Activated CD8-positive, alpha-beta T cell treated with anti-CD3 and anti-CD28 coated beads for 36 hours (primary cell): ENCODE results near the gene RAB33B. TPM values are rescaled to one million over a fixed set of nuclear protein-coding genes. Genes with fewer than 3 reads are reported as not detected.

Source experiments
- ATAC-seq: fragments of 200-7000 bp; cut with Tn5 transposase; one replicate; pipeline ENCODE4 v1.10.0; 2021; ENCODE audit warnings: mild to moderate bottlenecking, moderate library complexity
- CTCF ChIA-PET: fragments of 350-600 bp; sonication (Branson Sonifier 250); formaldehyde crosslinking; loops from one replicate; lab custom pipeline; 2021; ENCODE audit warnings: antibody characterized with exemption; lab: Charles Lee
- POLR2A ChIA-PET: fragments of 350-600 bp; sonication (Branson Sonifier 250); formaldehyde crosslinking; loops from one replicate; lab custom pipeline; 2021; ENCODE audit warnings: antibody characterized with exemption; lab: Charles Lee
- DNase-seq: peaks from one replicate; pipeline ENCODE4 v3.0.0-alpha.2; 2020
- H3K27ac Mint-ChIP-seq: one replicate; pipeline ENCODE4 v1.8.0; 2021; ENCODE audit warnings: mild to moderate bottlenecking, mixed read lengths
- H3K27me3 Mint-ChIP-seq: one replicate; pipeline ENCODE4 v1.8.0; 2021; ENCODE audit warnings: mixed read lengths
- H3K36me3 Mint-ChIP-seq: one replicate; pipeline ENCODE4 v1.8.0; 2021; ENCODE audit warnings: low read depth, mixed read lengths
- H3K4me1 Mint-ChIP-seq: one replicate; pipeline ENCODE4 v1.8.0; 2021; ENCODE audit warnings: low read depth, mixed read lengths
- H3K4me3 Mint-ChIP-seq: one replicate; pipeline ENCODE4 v1.8.0; 2021; ENCODE audit warnings: mild to moderate bottlenecking, moderate library complexity, mixed read lengths
- H3K9me3 Mint-ChIP-seq: one replicate; pipeline ENCODE4 v1.8.0; 2021; ENCODE audit warnings: mixed read lengths
- intact Hi-C: fragments of 100-400 bp; cut with micrococcal nuclease; formaldehyde crosslinking; loops from one replicate; pipeline ENCODE4 v1.10.0; 2022
- total RNA-seq, 2 experiments: library from RNA; stranded (reverse); gene quantifications; one replicate each; pipeline ENCODE4 v1.2.3, GENCODE V29; 2021
- TF ChIP-seq, protein P1 (sequence below): fragments of 200-600 bp; IDR thresholded peaks from one replicate; pipeline ENCODE4 v1.8.0; 2022; ENCODE audit warnings: antibody characterized with exemption, mild to moderate bottlenecking

RAB33B gene
- total RNA-seq, 2 experiments from 2014 or later = 6.1 to 6.2 TPM

DNA sequence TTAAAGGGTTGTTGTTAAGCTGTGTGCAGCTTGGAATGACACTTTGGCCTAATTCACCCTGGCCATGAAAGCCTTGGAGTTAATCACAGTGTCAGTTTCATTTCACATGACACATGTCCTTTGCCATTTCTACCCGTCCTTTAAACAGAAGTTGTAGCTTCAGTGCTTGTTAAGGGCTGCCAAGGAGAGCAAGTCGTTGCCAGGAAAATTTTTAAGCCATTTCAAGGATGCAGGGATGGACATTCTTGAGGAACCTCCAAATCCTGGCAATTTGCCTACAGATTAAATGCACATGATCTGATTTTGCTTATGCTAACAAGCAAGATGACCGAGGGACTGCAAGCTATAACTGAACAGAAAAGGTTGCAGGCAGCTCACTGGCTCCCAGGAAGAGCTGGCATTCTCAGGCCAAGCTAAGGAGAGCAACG, 61.6 kb downstream of the RAB33B start:
- peaks cover 49% of the 10 kb centered on the region for H3K36me3 Mint-ChIP-seq

DNA sequence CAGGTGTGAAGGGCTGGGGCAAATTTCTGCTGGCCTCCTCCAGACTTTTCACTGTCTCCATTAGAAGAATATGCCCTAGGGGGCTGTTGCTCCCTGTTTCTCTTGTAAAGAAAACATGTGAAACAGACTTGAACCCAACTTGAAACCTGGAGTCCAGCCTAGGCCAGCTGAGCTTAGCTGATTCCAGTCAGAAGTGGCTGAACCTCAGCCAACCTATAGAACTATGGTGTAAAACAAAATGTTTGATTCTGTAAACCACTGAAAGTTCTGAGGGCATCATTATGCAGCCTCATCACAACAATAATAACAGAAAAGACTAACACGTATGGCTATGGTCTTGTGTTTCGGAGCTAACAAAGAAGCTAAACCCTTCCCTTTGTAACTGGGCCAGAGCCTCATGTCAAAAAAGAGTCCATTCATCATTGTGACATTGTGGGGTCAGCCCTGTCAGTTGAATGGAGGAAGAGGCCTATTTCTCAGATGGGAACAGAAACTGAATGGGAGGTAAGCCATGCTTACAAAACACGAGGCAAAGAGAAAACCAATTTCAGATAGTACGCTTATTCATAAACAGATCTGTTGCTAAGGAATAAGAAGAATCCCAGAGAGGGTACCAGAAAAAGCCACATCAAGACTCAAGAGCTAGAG, 68.0 kb downstream of the RAB33B start:
- intact Hi-C loops = no loop called here
- no peak for DNase-seq
- ChIA-PET POLR2A (interaction anchor here (1.3 kb wide), 1 partner anchor 35 kb away, joined by 3 read pairs; no protein-coding TSS in a partner anchor), CTCF (interaction anchor here (3.8 kb wide), 1 partner anchor 9 kb away, joined by 12 read pairs; no protein-coding TSS in a partner anchor)
- Mint-ChIP-seq H3K4me3 (no peak overlapping the region), H3K9me3 (no peaks in the 10 kb centered on the region), H3K27ac (no peak overlapping the region), H3K27me3 (no peaks in the 10 kb centered on the region), H3K4me1 (peaks cover 9% of the 10 kb centered on the region), H3K36me3 (peaks cover 56% of the 10 kb centered on the region)
- TF ChIP-seq, protein P1, sequence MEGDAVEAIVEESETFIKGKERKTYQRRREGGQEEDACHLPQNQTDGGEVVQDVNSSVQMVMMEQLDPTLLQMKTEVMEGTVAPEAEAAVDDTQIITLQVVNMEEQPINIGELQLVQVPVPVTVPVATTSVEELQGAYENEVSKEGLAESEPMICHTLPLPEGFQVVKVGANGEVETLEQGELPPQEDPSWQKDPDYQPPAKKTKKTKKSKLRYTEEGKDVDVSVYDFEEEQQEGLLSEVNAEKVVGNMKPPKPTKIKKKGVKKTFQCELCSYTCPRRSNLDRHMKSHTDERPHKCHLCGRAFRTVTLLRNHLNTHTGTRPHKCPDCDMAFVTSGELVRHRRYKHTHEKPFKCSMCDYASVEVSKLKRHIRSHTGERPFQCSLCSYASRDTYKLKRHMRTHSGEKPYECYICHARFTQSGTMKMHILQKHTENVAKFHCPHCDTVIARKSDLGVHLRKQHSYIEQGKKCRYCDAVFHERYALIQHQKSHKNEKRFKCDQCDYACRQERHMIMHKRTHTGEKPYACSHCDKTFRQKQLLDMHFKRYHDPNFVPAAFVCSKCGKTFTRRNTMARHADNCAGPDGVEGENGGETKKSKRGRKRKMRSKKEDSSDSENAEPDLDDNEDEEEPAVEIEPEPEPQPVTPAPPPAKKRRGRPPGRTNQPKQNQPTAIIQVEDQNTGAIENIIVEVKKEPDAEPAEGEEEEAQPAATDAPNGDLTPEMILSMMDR = no peak
- ATAC-seq = no peak

More for the DNA sequence above, 61.6 kb downstream of the RAB33B start:
- no peaks in the 10 kb centered on the region for H3K4me1 Mint-ChIP-seq
- POLR2A ChIA-PET = no interaction called here
- CTCF ChIA-PET = interaction anchor here (0.9 kb wide), 1 partner anchor 136 kb away, joined by 3 read pairs; no protein-coding TSS in a partner anchor
- no peaks in the 10 kb centered on the region for H3K27me3 Mint-ChIP-seq
- DNase-seq (no peak), ATAC-seq (no peak)
- no peak overlapping the region for H3K4me3 Mint-ChIP-seq
- TF ChIP-seq, protein P1 = no peak
- no peaks in the 10 kb centered on the region for H3K9me3 Mint-ChIP-seq
- intact Hi-C loops = no loop called here
- H3K27ac Mint-ChIP-seq = no peak overlapping the region

DNA sequence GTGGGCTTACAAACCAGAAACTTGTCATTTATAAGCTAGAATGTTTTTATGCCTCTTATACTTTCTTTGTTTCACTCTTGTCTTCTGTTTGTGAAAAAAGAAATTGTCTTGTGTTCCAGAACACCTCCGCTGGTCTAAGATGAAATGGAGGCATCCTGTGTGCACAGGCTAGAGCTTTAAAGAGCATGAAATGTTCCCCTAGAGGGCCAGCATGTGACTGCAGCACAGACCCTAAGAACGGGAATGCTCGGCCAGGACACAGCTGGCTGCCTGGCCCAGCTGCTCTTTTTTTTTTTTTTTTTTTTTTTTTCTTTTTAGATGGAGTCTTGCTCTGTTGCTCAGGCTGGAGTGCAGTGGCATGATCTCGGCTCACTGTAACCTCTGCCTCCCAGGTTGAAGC, 68.5 kb downstream of the RAB33B start:
- intact Hi-C loops = no loop called here
- Mint-ChIP-seq H3K4me3 (no peak overlapping the region), H3K27me3 (no peaks in the 10 kb centered on the region), H3K27ac (no peak overlapping the region), H3K9me3 (no peaks in the 10 kb centered on the region), H3K36me3 (peaks cover 54% of the 10 kb centered on the region), H3K4me1 (peaks cover 9% of the 10 kb centered on the region)
- ChIA-PET POLR2A (interaction anchor here (1.3 kb wide), 1 partner anchor 34 kb away, joined by 3 read pairs; no protein-coding TSS in a partner anchor), CTCF (interaction anchor here (3.8 kb wide), 1 partner anchor 9 kb away, joined by 12 read pairs; no protein-coding TSS in a partner anchor)
- TF ChIP-seq, protein P1 = no peak
- ATAC-seq (no peak), DNase-seq (no peak)

DNA sequence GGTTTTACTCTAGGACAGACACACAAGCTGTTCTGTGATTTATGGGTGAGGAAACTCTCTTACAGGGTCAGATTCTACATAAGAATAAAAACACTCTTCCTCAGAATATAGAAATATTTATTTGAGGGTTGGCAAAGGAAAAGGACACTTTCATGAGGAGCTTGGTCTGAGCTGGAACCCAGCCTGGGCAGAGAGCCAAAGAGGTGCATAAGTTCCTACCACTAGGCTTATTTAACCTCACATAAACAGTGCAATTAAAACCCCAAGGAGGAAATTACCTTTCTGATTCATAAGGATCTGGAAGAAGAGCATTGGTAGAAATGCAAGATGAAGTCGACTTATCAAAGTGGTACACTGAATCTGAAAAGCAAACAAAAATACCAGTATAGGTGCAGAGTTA, 69.2 kb downstream of the RAB33B start:
- TF ChIP-seq, protein P1 = no peak
- peaks cover 9% of the 10 kb centered on the region for H3K4me1 Mint-ChIP-seq
- DNase-seq (no peak), ATAC-seq (no peak)
- H3K36me3 Mint-ChIP-seq = peaks cover 52% of the 10 kb centered on the region
- intact Hi-C loops = no loop called here
- ChIA-PET CTCF (interaction anchor here (3.8 kb wide), 1 partner anchor 8 kb away, joined by 12 read pairs; no protein-coding TSS in a partner anchor), POLR2A (no interaction called here)
- no peaks in the 10 kb centered on the region for H3K9me3 Mint-ChIP-seq
- no peak overlapping the region for H3K27ac Mint-ChIP-seq
- no peaks in the 10 kb centered on the region for H3K27me3 Mint-ChIP-seq
- H3K4me3 Mint-ChIP-seq = no peak overlapping the region

DNA sequence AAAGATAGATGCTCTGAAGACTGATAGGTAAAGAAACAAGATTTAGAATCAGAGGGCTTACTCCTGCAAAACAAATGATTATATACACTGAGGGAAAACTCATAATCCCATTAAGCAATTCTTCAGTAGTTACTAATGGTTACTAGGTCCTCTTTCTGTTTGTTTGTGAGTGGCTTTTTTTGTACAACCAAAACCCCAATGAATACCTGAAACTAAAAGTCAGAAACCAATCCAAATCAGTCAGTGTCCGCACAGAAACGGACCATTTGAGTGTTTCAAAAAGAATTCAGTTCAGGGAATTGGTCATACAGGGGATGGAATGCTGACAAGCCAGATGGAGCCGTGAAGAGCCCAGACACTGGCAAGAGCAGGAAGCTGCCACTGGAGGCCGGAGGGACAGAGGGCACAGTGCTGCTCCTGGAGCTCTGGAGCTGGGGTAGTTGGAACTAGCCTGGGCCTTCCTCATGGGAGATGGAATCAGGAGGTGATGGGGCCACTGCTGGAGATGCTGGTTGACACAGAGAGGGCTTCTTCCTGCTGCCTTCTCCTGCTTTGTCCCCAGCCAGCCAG, 70.2 kb downstream of the RAB33B start:
- TF ChIP-seq, protein P1 = no peak
- ChIA-PET CTCF (no interaction called here), POLR2A (no interaction called here)
- Mint-ChIP-seq H3K27ac (no peak overlapping the region), H3K4me1 (peaks cover 15% of the 10 kb centered on the region), H3K4me3 (no peak overlapping the region), H3K27me3 (no peaks in the 10 kb centered on the region), H3K9me3 (no peaks in the 10 kb centered on the region), H3K36me3 (peaks cover 50% of the 10 kb centered on the region)
- intact Hi-C loops = no loop called here
- no peak for ATAC-seq
- no peak for DNase-seq
